Measurements from ENCODE around the gene SAMD7. TPM values are rescaled to one million over a fixed set of nuclear protein-coding genes. Genes with fewer than 3 reads are reported as not detected.
A peak's percentile ranks its signal among the peaks of the same experiment; 100 is the strongest.

SAMD7 gene
- total and polyA plus RNA-seq, 12 donors: not detected

- Histone ChIP-seq H3K4me3 (no peak overlapping the region), H3K4me1 (replicated peaks in 1 of 2) (no peaks in the 10 kb centered on the region), H3K27me3 (no peaks in the 10 kb centered on the region), H3K27ac (no peak overlapping the region), H3K36me3 (replicated peaks in 1 of 2) (no peaks in the 10 kb centered on the region), H3K9me3 (replicated peaks in 1 of 3) (no peaks in the 10 kb centered on the region)
- peak; percentile 89 to 98 (median 96) for DNase-seq
- intact Hi-C loops (cut with DNase I): no loop called here
- no peak for TF ChIP-seq POLR2A (IDR thresholded peaks at IDR 0.05)
- TF ChIP-seq, protein P1, sequence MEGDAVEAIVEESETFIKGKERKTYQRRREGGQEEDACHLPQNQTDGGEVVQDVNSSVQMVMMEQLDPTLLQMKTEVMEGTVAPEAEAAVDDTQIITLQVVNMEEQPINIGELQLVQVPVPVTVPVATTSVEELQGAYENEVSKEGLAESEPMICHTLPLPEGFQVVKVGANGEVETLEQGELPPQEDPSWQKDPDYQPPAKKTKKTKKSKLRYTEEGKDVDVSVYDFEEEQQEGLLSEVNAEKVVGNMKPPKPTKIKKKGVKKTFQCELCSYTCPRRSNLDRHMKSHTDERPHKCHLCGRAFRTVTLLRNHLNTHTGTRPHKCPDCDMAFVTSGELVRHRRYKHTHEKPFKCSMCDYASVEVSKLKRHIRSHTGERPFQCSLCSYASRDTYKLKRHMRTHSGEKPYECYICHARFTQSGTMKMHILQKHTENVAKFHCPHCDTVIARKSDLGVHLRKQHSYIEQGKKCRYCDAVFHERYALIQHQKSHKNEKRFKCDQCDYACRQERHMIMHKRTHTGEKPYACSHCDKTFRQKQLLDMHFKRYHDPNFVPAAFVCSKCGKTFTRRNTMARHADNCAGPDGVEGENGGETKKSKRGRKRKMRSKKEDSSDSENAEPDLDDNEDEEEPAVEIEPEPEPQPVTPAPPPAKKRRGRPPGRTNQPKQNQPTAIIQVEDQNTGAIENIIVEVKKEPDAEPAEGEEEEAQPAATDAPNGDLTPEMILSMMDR (IDR thresholded peaks at IDR 0.05): no peak
- WGBS, 4 donors: 28 to 45% (median 35%) methylated on average over 7 to 8 of the region's 8 CpGs
These were observed 11.8 kb downstream of the SAMD7 start for GRCh38 chr3:169923189-169923588.

- Histone ChIP-seq H3K4me3 (no peak overlapping the region), H3K27me3 (no peaks in the 10 kb centered on the region), H3K27ac (no peak overlapping the region), H3K9me3 (replicated peaks in 1 of 3) (no peaks in the 10 kb centered on the region), H3K36me3 (replicated peaks in 1 of 2) (no peaks in the 10 kb centered on the region), H3K4me1 (replicated peaks in 1 of 2) (no peaks in the 10 kb centered on the region)
- intact Hi-C loops (cut with DNase I): no loop called here
- WGBS, 4 donors: 57 to 72% (median 68%) methylated on average over 1 of the region's 1 CpG
- TF ChIP-seq POLR2A (IDR thresholded peaks at IDR 0.05): no peak
- TF ChIP-seq, protein P1 (IDR thresholded peaks at IDR 0.05): no peak
- peak in 2 of 7 donors; percentile 14 to 20 for DNase-seq
These were observed 12.5 kb downstream of the SAMD7 start for GRCh38 chr3:169923831-169924230.

DNA sequence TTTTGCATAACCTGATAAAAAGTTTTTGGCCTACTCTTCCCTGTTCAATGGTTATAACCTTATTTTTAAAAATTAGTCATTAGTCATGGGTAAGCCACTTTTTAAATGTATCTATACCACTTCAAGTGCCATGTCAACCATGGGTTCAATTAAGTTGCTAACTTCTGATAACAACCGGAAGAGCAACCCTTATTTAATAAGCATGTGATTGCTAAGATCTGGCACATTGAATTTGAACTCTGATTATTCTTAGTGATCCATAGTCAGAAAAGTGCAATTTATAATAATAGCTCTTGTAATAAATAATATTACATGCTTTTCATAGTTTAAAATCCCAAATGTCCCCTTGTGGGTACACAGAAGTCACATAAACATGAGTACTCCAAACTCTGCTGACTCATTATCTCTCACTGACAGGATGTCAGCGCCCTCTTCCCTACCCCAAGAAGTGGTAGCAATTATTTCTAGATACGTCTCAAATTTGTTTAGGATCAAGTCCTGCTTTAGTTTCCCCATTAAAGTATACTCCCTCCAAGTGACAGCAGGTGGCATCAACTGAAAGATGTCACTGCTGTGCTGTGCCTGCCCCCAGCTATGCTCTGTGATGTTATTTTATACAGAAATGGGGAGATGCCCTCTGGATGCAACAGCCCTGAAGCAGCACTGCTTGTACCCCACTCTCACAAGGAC, 18.6 kb downstream of the SAMD7 start:
- Histone ChIP-seq H3K4me1 (replicated peaks in 1 of 2) (no peaks in the 10 kb centered on the region), H3K27ac (no peak overlapping the region), H3K9me3 (replicated peaks in 1 of 3) (no peaks in the 10 kb centered on the region), H3K27me3 (peaks cover 4% of the 10 kb centered on the region), H3K36me3 (replicated peaks in 1 of 2) (no peaks in the 10 kb centered on the region), H3K4me3 (no peak overlapping the region)
- no peak for DNase-seq
- intact Hi-C loops (cut with DNase I): no loop called here
- 58 to 78% (median 74%) methylated on average over 3 of the region's 3 CpGs for WGBS, 4 donors
- no peak for TF ChIP-seq POLR2A (IDR thresholded peaks at IDR 0.05)
- TF ChIP-seq, protein P1 (IDR thresholded peaks at IDR 0.05): no peak

- WGBS, 4 donors: 88 to 96% (median 94%) methylated on average over 3 of the region's 3 CpGs
- no peak for DNase-seq
- intact Hi-C loops (cut with DNase I): no loop called here
These were observed 19.5 kb downstream of the SAMD7 start for GRCh38 chr3:169930843-169931242.

More at GRCh38 chr3:169930843-169931242, 19.5 kb downstream of the SAMD7 start:
- Histone ChIP-seq H3K4me1 (replicated peaks in 1 of 2) (no peaks in the 10 kb centered on the region), H3K27me3 (peaks cover 4% of the 10 kb centered on the region), H3K9me3 (replicated peaks in 1 of 3) (no peaks in the 10 kb centered on the region), H3K4me3 (no peak overlapping the region), H3K36me3 (replicated peaks in 1 of 2) (no peaks in the 10 kb centered on the region), H3K27ac (no peak overlapping the region)
- TF ChIP-seq, protein P1 (IDR thresholded peaks at IDR 0.05): no peak
- TF ChIP-seq POLR2A (IDR thresholded peaks at IDR 0.05): no peak
